ENCODE results near the gene RPL27A. TPM values are rescaled to one million over a fixed set of nuclear protein-coding genes. Genes with fewer than 3 reads are reported as not detected.

The RPL27A gene
- total RNA-seq, 3 donors from 2014 or later (not counting 1 experiment from before 2014, with no cell fraction given), result 672 to 1,208 (median 807) TPM

DNA sequence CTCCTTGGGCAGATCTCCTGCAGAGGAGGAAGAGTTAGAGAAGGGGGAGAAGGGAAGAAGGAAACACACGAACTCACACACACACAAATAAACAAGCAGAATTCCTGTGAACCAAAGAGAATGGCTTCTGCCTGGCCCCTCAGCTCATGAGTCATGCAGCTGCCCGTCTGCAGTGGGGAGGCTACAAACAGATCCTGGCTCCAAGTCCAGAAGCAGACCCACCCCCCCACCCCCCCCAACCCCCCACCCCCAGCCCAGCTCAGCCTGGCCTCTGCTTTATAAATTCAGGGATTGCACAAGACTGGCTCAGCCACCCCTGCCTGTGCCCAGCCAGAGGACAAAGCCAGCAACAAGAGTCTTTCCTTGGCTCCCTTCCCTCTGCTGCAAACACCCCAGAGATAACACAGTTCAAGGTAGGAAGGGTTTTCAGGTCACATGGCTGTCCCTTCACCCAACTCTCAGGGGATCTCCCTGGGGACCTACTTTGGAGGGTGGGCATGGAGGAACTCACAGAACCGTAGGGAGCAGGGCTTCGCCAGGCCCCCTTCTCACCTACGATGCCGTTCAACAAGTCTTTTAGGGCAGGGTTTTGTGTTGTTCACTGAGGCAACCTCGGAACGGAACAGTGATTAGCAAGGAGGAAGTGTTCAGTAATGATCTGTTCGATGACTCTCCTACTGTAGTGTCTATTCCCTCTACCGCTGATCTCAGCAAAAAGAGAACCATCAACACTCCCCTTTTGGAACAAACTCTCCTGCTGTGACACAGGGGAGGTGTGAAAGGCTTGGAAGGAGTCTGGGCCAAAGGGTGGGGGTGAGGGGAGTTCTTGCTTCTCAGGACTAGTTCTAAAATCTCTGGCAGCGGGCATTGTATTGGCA lies 35.5 kb downstream of the RPL27A start:
- ATAC-seq (no peak), DNase-seq (no peak)
- Mint-ChIP-seq H3K4me1 (peaks cover 0 to 11% of the 10 kb centered on the region in 2 donors), H3K9me3 (no peaks in the 10 kb centered on the region), H3K4me3 (no peak overlapping the region), H3K27ac (no peak overlapping the region), H3K27me3 (ENCODE audit: low read depth in 2 of 2) (no peaks in the 10 kb centered on the region), H3K36me3 (no peaks in the 10 kb centered on the region)
- no peak overlapping the region for H3K4me3 ChIP-seq (ENCODE audit: low read length)
- no peaks in the 10 kb centered on the region for H3K9me3 ChIP-seq (ENCODE audit: control insufficient read depth, insufficient read depth, low read length)
- no peaks in the 10 kb centered on the region for H3K27me3 ChIP-seq (ENCODE audit: control insufficient read depth, insufficient read depth, low read length)
- no peak overlapping the region for H3K27ac ChIP-seq (ENCODE audit: low read length)
- 69% methylated on average over 7 of the region's 11 CpGs for WGBS (ENCODE audit: insufficient coverage)
- TF ChIP-seq, protein P1, sequence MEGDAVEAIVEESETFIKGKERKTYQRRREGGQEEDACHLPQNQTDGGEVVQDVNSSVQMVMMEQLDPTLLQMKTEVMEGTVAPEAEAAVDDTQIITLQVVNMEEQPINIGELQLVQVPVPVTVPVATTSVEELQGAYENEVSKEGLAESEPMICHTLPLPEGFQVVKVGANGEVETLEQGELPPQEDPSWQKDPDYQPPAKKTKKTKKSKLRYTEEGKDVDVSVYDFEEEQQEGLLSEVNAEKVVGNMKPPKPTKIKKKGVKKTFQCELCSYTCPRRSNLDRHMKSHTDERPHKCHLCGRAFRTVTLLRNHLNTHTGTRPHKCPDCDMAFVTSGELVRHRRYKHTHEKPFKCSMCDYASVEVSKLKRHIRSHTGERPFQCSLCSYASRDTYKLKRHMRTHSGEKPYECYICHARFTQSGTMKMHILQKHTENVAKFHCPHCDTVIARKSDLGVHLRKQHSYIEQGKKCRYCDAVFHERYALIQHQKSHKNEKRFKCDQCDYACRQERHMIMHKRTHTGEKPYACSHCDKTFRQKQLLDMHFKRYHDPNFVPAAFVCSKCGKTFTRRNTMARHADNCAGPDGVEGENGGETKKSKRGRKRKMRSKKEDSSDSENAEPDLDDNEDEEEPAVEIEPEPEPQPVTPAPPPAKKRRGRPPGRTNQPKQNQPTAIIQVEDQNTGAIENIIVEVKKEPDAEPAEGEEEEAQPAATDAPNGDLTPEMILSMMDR (IDR thresholded peaks at IDR 0.05), result no peak
- no peaks in the 10 kb centered on the region for H3K36me3 ChIP-seq (ENCODE audit: control insufficient read depth, insufficient read depth, low read length)
- H3K4me1 ChIP-seq (ENCODE audit: control insufficient read depth, insufficient read depth, low read length), result no peaks in the 10 kb centered on the region
- intact Hi-C loops (cut with micrococcal nuclease), result no loop called here

DNA sequence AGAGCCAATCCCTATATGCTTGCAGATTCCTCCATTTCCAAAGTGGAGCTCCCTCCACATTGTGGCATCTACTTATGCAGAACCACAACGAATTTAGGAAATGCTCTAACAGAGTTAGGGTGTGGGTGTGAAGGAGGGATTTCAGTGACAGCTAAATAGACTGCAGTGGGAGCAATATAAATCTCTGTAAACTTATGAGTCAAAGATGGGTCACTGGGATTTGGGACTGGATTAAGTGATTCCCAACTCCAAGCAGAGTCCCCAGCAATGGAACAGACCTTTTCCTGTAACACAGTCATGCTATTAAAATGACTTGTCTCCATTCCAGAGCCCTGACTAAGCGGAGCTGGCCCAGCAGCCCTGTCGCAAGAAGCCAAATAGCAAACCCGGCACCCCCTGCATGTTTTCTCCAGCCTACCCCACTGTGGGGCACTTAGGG lies 36.6 kb downstream of the RPL27A start:
- Mint-ChIP-seq H3K36me3 (no peaks in the 10 kb centered on the region), H3K27me3 (ENCODE audit: low read depth in 2 of 2) (no peaks in the 10 kb centered on the region), H3K9me3 (no peaks in the 10 kb centered on the region), H3K4me3 (no peak overlapping the region), H3K27ac (no peak overlapping the region), H3K4me1 (peaks cover 0 to 11% of the 10 kb centered on the region in 2 donors)
- Histone ChIP-seq H3K27me3 (ENCODE audit: control insufficient read depth, insufficient read depth, low read length) (no peaks in the 10 kb centered on the region), H3K4me3 (ENCODE audit: low read length) (no peak overlapping the region), H3K36me3 (ENCODE audit: control insufficient read depth, insufficient read depth, low read length) (no peaks in the 10 kb centered on the region), H3K4me1 (ENCODE audit: control insufficient read depth, insufficient read depth, low read length) (no peaks in the 10 kb centered on the region), H3K9me3 (ENCODE audit: control insufficient read depth, insufficient read depth, low read length) (no peaks in the 10 kb centered on the region), H3K27ac (ENCODE audit: low read length) (no peak overlapping the region)
- TF ChIP-seq, protein P1 (IDR thresholded peaks at IDR 0.05), result no peak
- intact Hi-C loops (cut with micrococcal nuclease), result no loop called here
- DNase-seq, result no peak
- WGBS (ENCODE audit: insufficient coverage), result 56% methylated on average over 2 of the region's 4 CpGs
- ATAC-seq, result no peak

DNA sequence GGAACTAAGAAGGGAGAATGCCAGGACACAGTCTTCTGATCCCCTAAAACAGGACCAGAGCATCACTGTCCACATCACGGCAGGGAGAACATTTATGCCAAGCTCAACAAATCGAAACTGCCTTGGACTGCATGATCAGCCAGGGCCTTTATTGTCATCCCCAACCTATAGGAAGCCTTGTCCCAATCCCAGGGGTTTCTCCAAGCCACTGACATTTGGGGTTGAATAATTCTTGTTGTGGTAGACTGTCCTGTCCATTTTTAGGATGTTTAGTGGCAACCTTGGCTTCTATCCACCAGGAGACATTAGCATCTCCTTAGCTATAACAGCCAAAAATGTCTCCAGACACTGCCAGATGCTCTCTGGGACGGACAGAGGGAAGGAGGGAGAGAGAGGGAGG lies 37.1 kb downstream of the RPL27A start:
- TF ChIP-seq, protein P1 (IDR thresholded peaks at IDR 0.05), result no peak
- intact Hi-C loops (cut with micrococcal nuclease), result no loop called here
- Histone ChIP-seq H3K4me3 (ENCODE audit: low read length) (no peak overlapping the region), H3K27ac (ENCODE audit: low read length) (no peak overlapping the region), H3K36me3 (ENCODE audit: control insufficient read depth, insufficient read depth, low read length) (no peaks in the 10 kb centered on the region), H3K4me1 (ENCODE audit: control insufficient read depth, insufficient read depth, low read length) (no peaks in the 10 kb centered on the region), H3K27me3 (ENCODE audit: control insufficient read depth, insufficient read depth, low read length) (no peaks in the 10 kb centered on the region), H3K9me3 (ENCODE audit: control insufficient read depth, insufficient read depth, low read length) (no peaks in the 10 kb centered on the region)
- ATAC-seq (no peak), DNase-seq (no peak)
- 72% methylated on average over 3 of the region's 3 CpGs for WGBS (ENCODE audit: insufficient coverage)
- Mint-ChIP-seq H3K9me3 (no peaks in the 10 kb centered on the region), H3K27ac (no peak overlapping the region), H3K4me3 (no peak overlapping the region), H3K4me1 (peaks cover 0 to 11% of the 10 kb centered on the region in 2 donors), H3K27me3 (ENCODE audit: low read depth in 2 of 2) (no peaks in the 10 kb centered on the region), H3K36me3 (no peaks in the 10 kb centered on the region)

All from natural killer cell (primary cell).